ENCODE data around the gene TBC1D20. TPM values are rescaled to one million over a fixed set of nuclear protein-coding genes. Genes with fewer than 3 reads are reported as not detected.

The TBC1D20 gene
- total and polyA plus RNA-seq, 2 donors from 2014 or later, result 19.5 to 26.2 TPM

DNA sequence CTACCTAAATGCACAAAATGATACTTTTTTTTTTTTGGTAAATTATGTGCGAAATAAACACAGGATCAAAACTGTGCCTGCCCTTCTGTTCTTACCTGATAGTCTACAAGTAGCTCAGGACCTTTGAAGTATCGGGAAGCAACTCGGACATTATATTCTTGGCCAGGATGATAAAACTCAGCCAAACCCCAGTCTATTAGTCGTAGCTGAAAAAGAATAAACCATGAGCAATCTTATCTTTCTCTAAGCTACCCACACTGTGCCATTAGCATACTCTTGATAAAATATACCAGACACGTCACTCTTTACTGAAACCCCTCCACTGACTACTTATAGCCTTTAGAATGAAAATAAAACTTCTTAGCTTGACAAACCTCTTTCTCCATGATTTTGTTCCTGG lies 29.8 kb upstream of the TBC1D20 start:
- no peaks in the 10 kb centered on the region for H3K27me3 ChIP-seq (ENCODE audit: control insufficient read depth, insufficient read depth, low read length)
- no peak overlapping the region for H3K4me3 ChIP-seq (ENCODE audit: low read length in 3 of 3)
- H3K9me3 ChIP-seq (ENCODE audit: control insufficient read depth in 2 of 3, insufficient read depth in 1 of 3, low read length in 3 of 3), result no peaks in the 10 kb centered on the region
- H3K36me3 ChIP-seq (ENCODE audit: control insufficient read depth in 2 of 3, insufficient read depth in 3 of 3, low read length in 3 of 3), result peaks cover 5 to 57% (median 46%) of the 10 kb centered on the region in 3 donors
- FAIRE-seq (no peak), DNase-seq (no peak)
- no peak for TF ChIP-seq CTCF (IDR thresholded peaks at IDR 0.05; ENCODE audit: borderline replicate concordance, extremely low read depth, insufficient read depth)
- H3K4me1 ChIP-seq (ENCODE audit: control insufficient read depth in 2 of 3, insufficient read depth in 2 of 3, low read depth in 1 of 3, low read length in 3 of 3), result no peaks in the 10 kb centered on the region
- H3K27ac ChIP-seq (ENCODE audit: low read depth in 2 of 2, low read length in 2 of 2), result no peak overlapping the region
- H3K9ac ChIP-seq (ENCODE audit: low read length in 3 of 3), result no peak overlapping the region
- intact Hi-C loops (cut with DNase I), result no loop called here

GRCh38 chr20:487655-488054 lies 25.3 kb upstream of the TBC1D20 start:
- peaks cover 7 to 65% (median 55%) of the 10 kb centered on the region in 3 donors for H3K36me3 ChIP-seq (ENCODE audit: control insufficient read depth in 2 of 3, insufficient read depth in 3 of 3, low read length in 3 of 3)
- no peak overlapping the region for H3K4me3 ChIP-seq (ENCODE audit: low read length in 3 of 3)
- no peak for DNase-seq
- H3K27ac ChIP-seq (ENCODE audit: low read depth in 2 of 2, low read length in 2 of 2), result no peak overlapping the region
- no peak for FAIRE-seq
- no peaks in the 10 kb centered on the region for H3K4me1 ChIP-seq (ENCODE audit: control insufficient read depth in 2 of 3, insufficient read depth in 2 of 3, low read depth in 1 of 3, low read length in 3 of 3)
- no peak for TF ChIP-seq CTCF (IDR thresholded peaks at IDR 0.05; ENCODE audit: borderline replicate concordance, extremely low read depth, insufficient read depth)
- H3K27me3 ChIP-seq (ENCODE audit: control insufficient read depth, insufficient read depth, low read length), result no peaks in the 10 kb centered on the region
- H3K9me3 ChIP-seq (ENCODE audit: control insufficient read depth in 2 of 3, insufficient read depth in 1 of 3, low read length in 3 of 3), result no peaks in the 10 kb centered on the region
- H3K9ac ChIP-seq (ENCODE audit: low read length in 3 of 3), result no peak overlapping the region
- intact Hi-C loops (cut with DNase I), result no loop called here

DNA sequence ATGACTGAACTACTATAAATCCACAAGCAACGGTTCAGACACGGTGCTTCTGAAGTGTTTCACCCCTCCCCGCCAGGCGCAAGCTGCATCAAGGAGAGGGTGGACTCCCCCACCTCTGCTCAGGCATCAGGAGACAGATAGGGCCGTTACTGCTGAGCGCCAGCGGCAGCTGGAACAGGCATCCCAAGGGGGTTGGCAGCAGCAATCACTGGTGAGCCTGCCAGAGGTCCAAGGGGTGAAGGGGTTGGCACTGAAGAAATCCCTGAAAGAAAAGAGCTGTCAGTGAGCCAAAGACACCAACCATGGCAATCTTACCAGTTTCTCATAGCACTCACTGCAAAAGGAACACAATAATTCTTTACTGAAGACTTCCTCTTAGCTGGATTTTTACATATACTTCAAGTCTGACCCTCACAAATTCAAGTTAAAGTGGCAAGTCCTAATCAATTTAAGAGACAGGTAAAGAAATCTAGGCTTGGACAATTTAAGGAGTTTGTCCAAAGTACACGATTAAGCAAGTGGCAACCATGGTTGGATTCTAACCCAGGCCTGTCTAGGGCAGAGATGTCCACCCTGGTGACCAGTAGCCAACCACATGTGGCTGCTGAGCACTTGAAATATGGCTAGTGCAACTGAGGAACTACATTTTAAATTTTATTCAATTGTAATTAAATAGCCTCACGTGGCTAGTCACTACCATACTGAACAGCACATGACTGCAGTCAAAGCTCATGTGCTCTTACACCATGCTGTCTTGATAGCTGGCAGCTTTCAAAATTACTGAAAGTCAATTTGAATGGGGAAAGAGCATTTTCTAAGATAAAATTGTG lies 21.7 kb upstream of the TBC1D20 start:
- H3K4me3 ChIP-seq (ENCODE audit: low read length in 3 of 3), result no peak overlapping the region
- no peak for TF ChIP-seq CTCF (IDR thresholded peaks at IDR 0.05; ENCODE audit: borderline replicate concordance, extremely low read depth, insufficient read depth)
- peaks cover 6 to 58% (median 51%) of the 10 kb centered on the region in 3 donors for H3K36me3 ChIP-seq (ENCODE audit: control insufficient read depth in 2 of 3, insufficient read depth in 3 of 3, low read length in 3 of 3)
- no peak overlapping the region for H3K9ac ChIP-seq (ENCODE audit: low read length in 3 of 3)
- no peaks in the 10 kb centered on the region for H3K9me3 ChIP-seq (ENCODE audit: control insufficient read depth in 2 of 3, insufficient read depth in 1 of 3, low read length in 3 of 3)
- no peak overlapping the region for H3K27ac ChIP-seq (ENCODE audit: low read depth in 2 of 2, low read length in 2 of 2)
- intact Hi-C loops (cut with DNase I), result no loop called here
- no peaks in the 10 kb centered on the region for H3K27me3 ChIP-seq (ENCODE audit: control insufficient read depth, insufficient read depth, low read length)
- H3K4me1 ChIP-seq (ENCODE audit: control insufficient read depth in 2 of 3, insufficient read depth in 2 of 3, low read depth in 1 of 3, low read length in 3 of 3), result no peaks in the 10 kb centered on the region
- peak in 1 of 5 donors; percentile 11 for DNase-seq
- FAIRE-seq, result no peak

All from kidney (tissue), 14 donors.